ENCODE data around the gene NAT9.
A peak's percentile ranks its signal among the peaks of the same experiment; 100 is the strongest.

NAT9 gene

DNA sequence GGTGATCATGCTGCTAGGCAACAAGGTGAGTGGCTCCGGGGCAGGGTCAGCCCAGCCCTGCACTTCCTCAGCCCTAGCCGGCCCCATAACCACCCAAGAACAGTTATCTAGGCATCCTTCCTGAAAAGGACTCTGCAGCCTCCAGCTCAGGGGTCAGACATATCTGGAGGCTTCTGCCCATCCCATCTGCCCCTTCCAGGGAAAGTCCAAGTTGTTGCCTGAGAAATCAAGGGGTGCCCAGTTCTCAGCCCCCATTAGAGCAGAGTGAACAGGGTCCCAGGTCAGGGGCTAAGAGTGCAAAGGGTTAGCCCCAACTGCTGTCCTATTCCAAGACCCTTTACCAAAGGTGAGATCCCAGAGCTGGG lies 31.8 kb downstream of the NAT9 start:
- no peak for DNase-seq

DNA sequence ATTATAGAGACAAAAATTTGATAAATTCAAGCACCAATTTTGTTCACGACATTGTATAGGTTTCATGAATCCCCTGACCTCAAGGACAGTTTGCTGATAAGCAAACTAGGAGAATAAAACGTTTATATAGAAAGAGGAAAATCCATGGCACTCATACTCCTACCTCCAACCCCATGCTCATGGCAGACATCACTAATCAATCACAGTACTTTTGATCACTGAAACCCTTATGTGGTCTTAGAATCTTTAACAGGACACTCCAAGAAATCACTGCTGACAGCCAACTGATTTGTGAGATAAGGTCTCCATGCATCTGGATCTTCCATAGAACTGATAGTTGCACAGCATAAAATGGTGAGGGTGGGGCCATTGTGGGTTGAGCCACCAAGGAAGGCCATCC lies 32.4 kb downstream of the NAT9 start:
- no peak for DNase-seq

- DNase-seq = no peak
Observed at GRCh38 chr17:74742978-74743545, 33.1 kb downstream of the NAT9 start.

- DNase-seq = peak in 1 of 5 donors; percentile 90
Observed at GRCh38 chr17:74742153-74742515, 34.0 kb downstream of the NAT9 start.

DNA sequence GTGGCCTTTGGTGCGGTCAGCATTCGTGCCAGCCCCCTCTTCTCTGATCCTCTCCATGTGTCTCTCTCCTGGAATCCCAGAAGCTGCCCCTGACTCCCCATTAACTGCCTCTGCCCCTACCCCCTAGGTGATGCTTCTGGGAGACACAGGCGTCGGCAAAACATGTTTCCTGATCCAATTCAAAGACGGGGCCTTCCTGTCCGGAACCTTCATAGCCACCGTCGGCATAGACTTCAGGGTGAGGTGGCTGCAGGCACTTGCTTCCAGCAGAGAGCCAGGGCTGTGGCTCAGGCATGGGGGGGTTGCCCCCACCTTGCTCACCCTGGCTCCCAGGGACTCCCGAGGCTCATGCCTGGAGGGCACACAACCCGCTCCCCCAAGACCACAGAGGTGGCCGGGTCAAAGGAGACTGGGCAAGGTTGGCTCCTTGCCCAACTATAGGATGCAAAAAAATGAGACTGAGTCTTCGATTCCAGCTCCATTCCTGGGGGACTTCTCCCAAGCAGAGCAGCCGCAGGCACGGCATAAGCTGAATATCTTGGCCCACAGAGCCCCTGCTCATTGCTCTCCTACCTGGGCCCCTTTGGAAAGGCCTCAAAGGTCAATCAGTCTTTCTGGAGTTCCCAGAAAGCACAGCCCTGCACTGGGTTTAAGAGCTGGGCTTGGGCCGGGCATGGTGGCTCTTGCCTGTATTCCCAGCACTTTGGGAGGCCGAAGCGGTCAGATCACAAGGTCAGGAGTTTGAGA lies 35.3 kb downstream of the NAT9 start:
- no peak for DNase-seq

GRCh38 chr17:74740173-74740572 lies 36.0 kb downstream of the NAT9 start:
- no peak for DNase-seq

DNA sequence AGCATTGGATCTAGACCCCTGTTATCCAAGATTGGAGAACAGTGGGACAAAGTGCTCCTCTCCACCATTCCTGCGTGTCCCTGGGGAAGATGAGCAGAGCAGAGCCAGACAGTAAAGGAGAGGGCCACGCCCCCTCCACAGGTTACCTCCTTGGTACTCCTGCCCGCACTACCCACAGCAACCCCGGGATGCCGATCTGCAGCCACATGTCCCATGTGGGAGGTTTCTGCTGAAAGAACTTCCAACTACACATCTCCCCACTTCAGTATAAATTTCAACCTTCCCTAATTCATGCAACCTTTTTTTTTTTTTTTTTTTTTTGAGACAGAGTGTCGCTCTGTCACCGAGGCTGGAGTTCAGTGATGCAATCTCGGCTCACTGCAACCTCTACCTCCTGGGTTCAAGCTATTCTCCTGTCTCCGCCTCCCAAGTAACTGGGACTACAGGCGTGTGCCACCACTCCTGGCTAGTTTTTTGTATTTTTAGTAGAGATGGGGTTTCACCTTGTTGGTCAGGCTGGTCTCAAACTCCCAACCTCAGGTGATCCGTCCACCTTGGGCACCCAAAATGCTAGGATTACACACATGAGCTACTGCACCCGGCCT lies 36.8 kb downstream of the NAT9 start:
- no peak for DNase-seq

DNA sequence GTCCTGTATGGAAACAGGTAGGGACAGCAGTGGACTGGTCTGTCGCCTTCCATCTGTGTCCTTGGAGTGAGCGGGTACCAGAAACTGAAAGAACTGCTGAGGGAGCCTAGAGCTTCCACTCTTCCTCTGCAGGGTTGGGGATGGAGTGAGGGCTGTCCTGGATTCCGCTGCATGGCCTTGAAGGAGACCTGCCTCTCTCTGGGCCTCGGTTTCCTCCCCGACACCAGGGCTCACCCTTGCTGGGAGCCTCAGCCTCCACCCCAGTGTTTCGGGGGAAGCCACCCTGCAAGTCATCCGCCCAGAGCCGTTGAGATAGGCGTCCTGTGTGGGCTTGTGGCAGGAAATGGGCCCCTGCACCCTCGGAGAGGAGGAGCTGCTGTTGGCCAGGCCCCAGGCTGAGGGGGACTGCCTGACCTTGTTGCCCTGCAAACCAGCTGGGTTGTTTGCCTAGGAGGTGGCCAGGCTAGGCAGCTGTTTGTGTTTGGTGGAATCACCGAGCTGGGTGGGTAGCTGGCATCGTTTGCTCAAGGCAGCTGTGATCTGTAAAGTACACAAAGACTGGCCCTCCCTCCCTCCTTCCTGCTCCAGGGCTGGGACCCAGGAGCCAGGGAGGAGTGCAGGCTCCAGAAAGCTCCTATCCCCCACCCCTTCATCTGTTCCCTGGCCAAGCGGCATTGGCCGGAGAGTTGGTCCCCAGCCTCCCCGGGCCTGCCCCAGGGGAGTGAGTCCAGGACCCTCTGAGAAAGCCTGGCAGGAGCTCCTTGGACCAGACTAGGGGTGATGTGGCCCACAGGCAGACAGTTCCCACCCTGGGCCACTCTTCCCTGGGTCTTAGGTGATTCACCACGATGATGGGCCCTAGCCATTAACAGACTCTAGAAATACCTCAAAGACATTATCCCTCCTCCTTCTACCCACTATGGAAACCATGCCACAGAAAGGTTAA lies 37.8 kb downstream of the NAT9 start:
- DNase-seq = peak; percentile 39 to 96 (median 52)

DNA sequence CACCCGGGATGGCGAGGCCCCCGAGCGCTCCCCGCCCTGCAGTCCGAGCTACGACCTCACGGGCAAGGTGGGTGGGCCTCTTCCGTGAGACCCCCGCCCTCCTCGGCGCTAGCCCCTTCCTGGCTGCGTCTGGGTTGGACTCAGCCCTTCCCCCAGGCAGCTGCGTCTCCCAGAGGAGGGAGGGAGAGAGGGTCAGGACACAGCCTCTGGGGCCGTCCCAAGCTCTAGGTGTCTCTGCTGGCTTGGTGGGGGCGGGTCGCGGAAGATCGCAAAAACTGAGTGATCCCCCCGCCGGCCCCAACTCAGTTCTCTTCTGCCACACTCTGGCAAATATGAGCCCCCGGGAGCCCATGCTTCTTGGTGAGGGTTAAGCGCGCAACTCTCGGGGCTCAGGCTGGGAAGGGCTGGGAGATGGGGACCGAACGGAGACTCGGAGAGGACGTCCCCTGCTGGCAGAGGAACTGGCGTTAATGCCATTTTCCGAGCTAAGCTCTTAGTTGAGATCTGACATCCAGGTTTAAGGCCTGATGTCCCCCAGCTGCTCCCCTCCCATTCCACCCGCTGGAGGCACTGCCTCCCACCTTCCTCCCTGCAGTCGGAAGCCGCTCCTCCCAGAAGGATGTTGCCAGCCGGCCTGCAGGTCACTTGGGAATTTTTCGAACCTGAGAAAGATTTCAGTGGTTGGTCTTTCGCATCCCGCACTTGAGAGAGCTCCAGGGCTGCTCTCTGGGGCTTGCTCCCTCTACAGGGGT lies 38.7 kb downstream of the NAT9 start:
- peak in 3 of 5 donors; percentile 38 to 64 (median 44) for DNase-seq

DNA sequence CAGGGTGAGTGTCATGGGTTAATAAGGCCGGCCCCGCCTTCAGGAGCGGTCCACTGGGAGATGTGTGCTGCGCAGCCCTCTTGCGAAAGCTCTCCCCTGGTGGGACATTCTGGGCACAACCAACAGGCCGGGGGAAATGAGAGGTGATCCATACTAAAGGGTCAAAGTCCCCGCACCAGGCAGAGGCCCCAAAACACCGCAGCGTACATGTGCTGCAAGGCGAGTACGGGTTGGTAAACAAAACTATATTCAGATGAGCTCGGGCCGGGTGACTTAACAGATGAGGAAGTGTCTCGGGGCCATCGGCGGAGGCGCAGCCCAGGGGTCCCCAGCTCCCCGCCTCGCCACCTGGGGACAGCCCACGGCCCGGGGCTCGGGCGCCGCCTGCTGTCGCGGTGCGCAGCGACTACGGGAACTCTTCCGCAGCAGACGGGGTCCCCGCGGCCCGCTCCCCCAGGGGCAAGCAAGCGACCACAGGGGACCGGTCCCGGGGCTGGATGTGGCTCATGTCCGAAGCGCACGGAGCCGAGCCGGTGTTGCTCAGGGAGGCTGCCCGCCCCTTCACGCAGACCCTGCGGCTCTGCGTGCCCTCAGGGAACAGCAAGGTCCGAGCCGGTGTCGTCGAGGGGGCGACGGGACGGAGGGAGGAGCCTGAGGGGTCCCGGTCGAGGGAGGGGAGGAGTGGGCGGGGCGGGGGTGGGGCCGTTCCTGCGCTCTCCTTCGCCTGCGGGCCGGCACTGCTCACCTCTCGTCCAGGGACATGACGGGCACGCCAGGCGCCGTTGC lies 39.4 kb downstream of the NAT9 start, which contains the start of gene RAB37:
Gene RAB37, plus strand, starts transcription at position 744 of the 786 bp plus-strand sequence. Its CDS starts 17 bp downstream, at position 761.
- DNase-seq = peak in 4 of 5 donors; percentile 40 to 64 (median 42)

GRCh38 chr17:74734256-74734655 lies 41.9 kb downstream of the NAT9 start:
- DNase-seq = no peak

DNA sequence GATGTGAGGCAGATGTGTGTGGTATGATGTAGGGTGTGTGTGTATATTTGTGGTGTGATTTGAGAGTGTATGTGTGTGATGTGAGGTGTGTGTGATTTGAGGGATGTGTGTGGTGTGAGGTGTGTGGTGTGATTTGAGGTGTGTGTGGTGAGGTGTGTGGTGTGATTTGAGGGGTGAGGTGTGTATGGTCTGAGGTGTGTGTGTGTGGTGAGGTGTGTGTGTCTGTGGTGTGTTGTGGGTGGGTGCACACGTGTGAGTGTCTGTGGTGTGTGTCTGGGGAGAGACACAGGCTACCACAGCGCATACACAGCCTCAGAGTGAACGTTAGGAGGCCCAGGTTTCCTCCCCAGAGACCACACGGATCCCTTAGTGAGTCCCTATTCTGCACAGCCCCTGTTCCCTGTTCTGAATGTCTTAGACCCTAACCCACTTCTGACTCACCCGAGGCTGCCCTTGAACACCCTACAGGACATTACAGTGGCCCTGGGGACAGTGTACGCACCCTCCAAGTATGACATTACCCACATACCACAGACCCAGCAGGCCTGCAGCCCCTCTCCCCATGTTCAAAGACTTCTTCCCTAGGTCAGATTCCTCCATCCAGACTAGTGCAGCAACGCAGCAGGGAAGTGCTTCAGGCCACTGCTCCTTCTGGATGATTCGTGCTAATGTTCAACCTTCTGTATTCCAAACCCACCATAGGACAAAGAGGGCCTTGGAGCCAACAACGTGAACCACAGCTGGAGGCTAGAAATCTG lies 42.6 kb downstream of the NAT9 start:
- DNase-seq = peak in 1 of 5 donors; percentile 46

GRCh38 chr17:74732042-74732867 lies 43.9 kb downstream of the NAT9 start:
- no peak for DNase-seq

DNA sequence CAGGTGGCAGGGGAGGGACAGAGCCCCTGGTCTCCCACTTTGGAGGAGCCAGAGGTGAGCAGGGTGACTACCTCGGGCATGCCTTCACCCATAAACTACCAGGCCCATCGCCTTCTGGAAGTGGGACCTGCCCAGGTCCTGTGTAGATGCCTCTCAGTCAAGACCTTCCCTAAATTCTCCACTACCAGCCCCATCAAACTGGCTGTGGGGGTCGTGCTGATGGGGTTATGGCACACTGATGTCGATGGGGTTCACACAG lies 44.9 kb downstream of the NAT9 start:
- no peak for DNase-seq

DNA sequence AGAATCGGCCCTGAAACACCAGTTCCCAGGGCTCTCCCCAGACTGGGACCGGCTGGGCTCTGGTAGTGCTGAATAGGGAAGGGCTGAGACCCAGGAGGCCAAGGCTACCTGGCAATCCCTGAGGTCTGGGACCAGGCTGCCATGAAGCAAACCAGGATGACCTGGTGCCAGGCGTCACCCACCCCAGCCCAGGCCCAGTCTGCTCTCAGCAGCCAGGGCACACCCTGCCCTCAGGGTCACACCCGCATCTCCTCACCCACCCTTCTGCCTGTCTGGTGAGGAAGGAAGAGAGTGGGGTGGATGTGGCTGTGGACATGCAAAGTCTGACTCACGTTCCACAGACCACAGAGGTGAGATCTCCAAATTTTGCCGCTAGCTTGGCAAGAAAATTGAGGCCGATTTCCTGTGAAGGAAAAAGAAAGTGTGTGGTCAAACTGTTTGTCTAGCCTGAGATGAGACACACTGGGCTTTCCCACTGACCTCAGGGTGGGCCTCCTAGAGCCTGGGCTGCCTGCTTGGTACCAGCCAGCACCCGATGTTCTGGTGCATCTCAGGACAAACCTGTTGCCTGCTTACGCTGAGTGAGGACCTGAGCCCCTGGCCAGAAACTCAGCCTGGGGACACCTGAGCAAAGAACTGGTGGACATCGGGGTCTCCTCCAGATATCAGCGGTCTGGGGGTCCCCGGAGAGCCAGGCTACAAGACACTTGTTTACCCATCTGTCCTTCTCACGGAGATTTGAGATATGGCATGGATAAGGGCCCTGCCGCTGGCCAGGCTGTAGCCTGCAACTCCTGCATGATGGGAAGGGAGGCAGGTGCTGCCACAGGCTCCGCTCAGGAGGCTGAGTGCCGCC lies 45.4 kb downstream of the NAT9 start:
- peak in 3 of 5 donors; percentile 34 to 83 (median 51) for DNase-seq

GRCh38 chr17:74729866-74730265 lies 46.3 kb downstream of the NAT9 start:
- no peak for DNase-seq

DNA sequence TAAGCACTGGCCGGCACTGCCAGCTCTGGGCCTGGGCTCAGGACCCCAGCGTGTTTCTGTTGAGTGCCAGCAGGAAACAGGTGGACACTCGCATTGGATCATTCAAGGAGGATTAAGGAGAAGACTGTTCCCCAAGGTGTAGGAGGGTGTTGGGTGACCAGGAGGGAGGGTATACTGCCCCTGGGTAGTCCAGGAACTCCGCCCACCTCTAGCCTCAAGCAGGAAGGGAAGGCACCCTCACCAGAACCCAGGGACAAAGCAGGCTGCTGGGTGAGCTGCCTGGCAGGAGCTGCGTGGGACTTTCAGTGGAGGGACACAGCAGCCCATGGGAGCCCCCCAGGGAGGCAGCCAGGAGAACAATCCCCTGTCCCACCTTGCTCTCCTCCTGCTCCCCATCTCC lies 46.8 kb downstream of the NAT9 start:
- DNase-seq = no peak

DNA sequence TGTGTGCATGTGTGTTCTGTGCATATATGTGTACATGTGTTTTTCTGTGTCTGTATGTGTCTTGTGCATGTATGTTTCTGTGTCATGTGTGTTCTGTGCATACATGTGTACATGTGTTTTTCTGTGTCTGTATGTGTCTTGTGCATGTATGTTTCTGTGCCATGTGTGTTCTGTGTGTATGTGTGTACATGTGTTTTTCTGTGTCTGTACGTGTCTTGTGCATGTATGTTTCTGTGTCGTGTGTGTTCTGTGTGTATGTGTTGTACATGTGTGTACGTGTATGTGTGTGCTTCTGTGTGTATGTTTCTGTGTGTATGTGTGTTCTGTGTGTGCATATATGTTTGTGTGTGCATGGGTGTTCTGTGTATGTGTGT lies 47.5 kb downstream of the NAT9 start:
- no peak for DNase-seq

Data from T-helper 1 cell (primary cell).